GM18870 (cell line): ENCODE results near the gene MYH7.
"Not testable (repeated sequence)": the region's sequence is repeated elsewhere in the genome, so short reads cannot be mapped to it uniquely, and the experiment has no call there.

ENCODE experiments used
- ATAC-seq: cut with Tn5 transposase; IDR thresholded peaks from one replicate; pipeline ENCODE4 v1.9.1; 2021; ENCODE audit warnings: moderate library complexity; ENCODE audit not compliant: unreplicated experiment

Gene MYH7

DNA sequence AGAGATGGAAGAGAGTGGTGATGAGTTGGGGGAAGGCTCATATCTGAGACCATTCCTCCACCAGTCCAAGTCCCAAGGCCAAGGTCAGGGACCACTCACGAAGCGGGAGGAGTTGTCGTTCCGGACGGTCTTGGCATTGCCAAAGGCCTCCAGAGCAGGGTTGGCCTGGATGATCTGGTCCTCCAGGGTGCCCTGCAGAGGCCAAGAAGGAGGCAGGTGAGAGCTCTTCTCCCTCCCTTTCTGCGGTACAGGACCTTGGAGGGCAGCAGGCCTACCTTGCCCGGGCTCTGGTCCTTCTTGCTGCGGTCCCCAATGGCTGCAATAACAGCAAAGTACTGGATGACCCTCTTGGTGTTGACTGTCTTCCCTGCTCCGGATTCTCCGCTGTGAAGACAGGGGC, 4.0 kb downstream of the MYH7 start:
- no peak for ATAC-seq

DNA sequence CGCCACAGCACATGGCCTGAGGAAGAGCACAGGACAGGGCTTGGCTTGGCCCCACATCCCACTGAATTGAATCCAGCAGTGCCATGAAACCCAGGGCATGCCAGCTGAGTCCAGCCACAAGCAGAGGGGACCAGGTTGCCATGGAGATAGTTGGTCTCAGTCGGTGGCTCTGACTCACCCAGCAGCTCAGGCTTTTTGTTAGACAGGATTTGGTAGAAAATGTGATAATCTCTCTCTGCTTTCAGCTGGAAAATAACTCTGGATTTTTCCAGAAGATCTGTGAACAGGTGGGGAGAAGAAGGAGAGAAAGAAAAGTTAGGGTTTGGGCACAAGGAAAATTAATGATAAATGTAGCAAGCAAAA, 4.8 kb downstream of the MYH7 start:
- no peak for ATAC-seq

DNA sequence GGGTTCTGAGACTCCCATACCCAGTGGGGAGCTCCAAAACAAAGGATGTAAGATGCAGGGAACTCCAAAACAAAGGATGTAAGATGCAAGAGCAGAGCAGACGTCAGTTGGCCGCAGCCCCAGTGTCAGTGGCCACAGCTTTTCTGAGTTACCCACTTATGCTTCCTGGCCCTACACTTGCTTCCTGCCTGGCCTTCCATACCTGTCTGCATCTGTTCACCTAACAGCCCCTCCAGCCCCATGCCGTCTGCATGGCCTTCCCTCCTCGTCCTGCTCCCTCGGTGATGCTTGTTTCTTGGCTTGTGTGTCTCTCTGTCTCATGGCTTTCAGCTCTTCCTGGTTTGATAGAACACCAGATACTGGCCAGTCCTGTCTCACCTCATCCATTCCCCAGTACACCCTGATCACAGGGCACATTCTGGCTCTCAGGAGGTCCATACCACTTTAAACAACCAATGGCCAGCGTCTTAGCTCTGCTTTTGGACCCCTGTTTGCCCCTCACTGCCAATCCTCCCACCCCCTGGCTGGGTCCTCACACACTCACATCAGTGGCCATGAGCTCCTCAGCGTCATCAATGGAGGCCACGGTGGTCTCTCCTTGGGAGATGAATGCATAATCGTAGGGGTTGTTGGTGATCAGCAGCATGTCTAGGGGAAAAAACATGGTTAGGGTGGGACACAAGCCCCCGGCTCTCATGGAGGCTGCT, 5.3 kb downstream of the MYH7 start:
- no peak for ATAC-seq

DNA sequence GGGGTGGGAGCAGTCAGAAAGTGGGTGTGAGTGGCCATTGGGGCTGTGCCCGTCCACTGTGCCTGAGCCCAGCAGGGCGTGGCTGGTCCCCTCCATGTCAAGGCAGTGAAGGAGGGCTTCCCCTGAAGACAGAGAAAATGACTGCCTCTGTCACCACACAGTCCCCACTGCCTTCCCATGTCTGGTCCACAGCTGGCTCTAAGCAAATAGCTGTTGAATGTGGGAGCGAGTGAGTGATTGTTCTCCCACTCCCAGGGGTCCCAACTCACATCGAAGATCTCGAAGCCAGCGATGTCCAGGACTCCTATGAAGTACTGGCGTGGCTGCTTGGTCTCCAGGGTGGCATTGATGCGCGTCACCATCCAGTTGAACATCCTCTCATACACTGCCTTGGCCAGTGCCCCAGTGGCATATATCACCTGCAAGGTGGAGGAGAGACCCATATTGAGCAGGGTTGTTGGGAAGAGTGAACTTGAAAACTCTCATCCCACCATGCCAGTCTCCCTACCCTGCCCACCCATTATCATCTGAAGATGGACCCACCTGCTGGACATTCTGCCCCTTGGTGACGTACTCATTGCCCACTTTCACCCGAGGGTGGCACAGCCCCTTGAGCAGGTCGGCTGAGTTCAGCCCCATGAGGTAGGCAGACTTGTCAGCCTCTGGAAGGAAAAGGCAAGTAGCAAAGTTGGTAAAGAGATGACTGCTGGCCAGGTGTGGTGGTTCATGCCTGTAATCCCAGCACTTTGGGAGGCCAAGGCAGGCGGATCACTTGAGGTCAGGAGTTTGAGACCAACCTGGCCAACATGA, 6.6 kb downstream of the MYH7 start:
- no peak for ATAC-seq

DNA sequence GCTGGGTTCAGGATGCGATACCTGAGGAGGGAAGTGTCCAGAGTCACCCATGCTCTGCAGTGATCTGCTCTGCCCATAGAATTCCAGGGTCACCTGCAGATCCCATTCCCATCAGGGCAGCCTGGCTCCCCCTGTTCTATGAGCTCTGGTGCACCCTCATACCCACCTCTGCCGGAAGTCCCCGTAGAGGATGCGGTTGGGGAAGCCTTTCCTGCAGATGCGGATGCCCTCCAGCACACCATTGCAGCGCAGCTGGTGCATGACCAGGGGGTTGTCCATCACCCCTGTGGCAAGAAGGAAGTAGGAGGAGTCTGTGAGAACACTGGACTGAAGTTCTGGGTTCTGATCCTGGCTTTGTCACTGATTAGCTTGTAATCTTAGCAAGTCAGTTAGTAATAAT, 9.7 kb downstream of the MYH7 start:
- ATAC-seq = not testable (repeated sequence)

DNA sequence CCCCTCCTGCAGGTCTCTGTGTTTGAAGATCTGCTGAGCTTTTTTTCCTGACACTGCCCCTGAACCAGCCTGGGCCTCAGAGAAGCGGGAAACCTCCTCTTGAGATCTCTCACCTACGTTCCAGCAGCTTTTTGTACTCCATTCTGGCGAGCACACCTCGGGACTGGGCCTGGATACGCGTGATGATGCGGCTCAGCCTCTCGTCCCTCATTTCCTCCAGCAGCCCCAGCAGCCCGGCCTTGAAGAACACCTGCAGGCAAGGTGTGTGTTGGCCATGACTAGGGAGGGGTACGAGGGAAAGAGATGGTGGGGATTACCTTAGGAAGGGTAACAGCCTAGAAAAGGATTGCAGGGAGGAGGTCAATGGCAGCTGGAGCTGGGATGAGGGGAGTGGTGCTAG, 10.3 kb downstream of the MYH7 start:
- ATAC-seq = no peak

DNA sequence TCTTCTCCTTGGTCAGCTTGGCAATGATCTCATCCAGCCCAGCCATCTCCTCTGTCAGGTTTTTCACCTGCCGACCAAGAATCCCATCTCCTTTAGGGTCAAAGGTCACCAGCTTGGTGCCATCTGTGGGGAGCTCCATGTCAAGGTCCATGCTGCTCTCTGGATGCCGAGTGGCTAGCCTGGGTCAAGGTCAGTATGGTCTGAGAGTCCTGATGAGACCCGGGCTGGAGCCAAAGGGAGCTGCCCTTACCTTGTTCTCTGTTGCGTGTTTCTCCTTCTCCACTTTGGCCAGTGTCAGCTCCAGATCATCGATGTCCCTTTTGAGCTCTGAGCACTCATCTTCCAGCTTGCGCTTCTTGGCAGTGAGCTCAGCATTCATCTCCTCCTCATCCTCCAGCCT, 11.8 kb downstream of the MYH7 start:
- no peak for ATAC-seq

DNA sequence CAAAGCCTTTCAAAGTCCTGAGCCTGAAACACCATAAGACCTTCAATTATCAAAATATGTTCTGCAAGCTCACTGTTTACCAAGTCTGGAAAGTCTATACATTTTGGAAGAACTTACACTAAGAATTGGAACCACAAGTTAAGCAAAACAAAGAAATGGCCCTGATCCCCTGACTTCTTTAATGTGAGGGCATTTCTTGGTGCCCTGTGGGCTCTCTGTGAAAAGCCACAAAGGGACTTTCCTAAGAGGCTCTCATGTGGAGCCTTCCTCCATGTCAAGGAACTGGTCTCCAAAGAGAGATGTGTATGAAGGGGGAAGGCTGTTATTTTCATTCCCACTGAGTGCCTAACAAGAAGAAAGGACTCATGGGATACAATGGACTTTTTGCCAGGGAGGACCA, 13.9 kb downstream of the MYH7 start:
- no peak for ATAC-seq

DNA sequence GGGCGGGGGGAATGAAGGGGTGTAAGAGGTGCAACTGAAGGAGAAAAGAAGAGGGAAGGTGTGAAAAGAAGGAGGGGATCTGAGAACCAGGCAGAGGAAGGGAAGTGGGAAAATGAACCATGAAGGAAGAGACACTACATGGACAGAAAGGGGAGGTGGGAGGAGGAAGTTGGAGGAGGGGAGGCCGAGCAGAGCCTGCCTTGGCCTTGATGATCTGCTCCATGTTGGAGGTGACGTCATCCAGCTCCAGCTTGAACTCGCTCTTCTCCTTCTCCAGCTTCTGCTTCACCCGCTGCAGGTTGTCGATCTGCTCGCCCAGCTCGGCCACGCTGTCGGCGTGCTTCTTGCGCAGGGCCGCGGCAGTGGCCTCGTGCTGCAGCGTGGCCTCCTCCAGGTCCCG, 15.8 kb downstream of the MYH7 start:
- not testable (repeated sequence) for ATAC-seq

DNA sequence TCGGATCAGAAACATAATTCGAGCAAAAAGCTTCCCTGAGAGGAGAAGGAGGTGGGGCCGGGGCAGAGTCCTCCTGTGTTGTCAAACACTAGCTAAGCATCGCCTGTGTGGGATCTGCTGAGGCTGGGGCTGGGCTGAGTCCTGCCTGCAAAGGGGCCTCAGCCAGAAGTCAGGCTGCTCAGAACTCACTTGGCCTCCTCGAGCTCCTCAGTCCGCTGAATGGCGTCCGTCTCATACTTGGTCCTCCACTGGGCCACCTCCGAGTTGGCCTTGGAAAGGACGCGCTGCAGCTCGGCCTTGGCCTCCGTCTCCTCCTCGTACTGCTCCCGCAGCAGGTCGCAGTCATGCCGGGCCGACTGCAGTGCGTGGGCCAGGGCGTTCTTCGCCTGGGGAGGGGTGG, 17.4 kb downstream of the MYH7 start:
- no peak for ATAC-seq

DNA sequence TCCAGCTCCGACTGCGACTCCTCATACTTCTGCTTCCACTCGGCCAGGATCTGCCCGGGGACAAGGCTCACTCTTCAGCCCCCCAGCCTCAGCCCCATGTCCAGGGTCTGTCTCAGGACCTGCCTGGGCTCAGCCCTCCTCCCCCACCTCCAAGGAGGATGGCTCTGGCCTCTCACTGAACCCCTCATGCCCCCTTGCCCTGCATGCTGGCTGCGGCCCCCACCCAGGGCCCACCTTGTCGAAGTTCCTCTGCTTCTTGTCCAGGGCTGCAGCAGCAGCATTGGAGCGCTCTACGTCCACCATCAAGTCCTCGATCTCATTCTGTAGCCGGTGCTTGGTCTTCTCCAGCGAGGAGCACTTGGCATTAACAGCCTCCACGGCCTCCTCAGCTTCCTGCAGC, 18.2 kb downstream of the MYH7 start:
- ATAC-seq = not testable (repeated sequence)

DNA sequence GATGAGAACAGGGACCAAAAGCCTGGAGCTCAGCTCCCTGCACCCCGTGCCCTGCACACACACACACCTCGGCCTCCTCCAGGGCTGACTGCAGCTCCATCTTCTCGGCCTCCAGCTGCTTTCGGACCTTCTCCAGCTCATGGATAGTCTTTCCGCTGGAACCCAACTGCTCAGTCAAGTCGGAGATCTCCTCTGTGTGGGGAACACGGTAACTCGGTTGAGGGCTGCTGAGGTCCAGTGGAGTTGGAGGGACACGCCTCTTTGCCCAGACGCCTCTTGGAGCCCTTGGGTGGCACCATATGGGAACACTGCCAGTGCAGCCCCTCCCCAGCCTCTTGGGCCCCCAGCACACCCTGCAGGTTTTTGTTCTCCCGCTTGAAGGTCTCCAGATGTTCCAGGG, 18.7 kb downstream of the MYH7 start:
- no peak for ATAC-seq

DNA sequence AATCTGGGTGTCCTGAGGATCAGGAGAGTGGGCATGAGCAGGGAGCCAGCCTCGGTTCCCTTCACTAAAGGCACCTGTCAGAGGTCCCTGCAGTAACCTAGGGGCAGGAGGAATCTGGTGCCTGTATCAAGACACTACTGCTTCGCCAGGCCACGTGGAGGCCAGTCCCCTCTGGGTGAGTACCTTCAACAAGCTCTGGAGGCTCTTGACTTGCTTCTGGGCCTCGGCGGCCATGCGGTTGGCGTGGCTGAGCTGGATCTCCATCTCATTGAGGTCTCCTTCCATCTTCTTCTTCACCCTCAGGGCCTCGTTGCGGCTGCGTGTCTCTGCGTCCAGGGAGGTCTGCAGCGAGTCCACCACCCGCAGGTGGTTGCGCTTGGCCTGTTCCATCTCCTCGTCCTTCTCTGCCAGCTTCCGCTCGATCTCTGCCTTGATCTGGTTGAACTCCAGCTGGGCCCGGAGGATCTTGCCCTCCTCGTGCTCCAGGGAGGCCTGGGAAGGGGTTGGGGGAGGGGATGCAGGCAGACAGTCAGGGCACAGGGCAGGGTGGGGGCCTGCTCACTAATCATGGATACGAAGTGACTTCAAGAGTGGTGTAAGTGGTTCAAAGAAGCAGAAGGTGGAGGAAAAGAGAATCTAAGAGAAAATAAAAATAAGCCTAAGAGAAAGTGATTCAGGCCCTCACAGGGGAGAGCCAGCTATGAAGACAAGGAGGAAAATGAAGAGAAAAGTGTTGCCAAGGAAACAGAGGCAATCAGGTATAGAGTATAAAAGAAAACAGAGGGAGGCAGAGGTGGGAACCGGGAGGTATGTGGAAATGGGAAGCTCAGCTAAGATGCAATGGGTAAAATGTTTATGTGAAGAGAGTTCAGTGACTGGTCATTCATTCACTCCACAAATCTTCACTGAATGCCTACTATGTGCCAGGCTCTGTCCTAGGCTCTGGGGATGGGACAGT, 19.4 kb downstream of the MYH7 start:
- no peak for ATAC-seq

DNA sequence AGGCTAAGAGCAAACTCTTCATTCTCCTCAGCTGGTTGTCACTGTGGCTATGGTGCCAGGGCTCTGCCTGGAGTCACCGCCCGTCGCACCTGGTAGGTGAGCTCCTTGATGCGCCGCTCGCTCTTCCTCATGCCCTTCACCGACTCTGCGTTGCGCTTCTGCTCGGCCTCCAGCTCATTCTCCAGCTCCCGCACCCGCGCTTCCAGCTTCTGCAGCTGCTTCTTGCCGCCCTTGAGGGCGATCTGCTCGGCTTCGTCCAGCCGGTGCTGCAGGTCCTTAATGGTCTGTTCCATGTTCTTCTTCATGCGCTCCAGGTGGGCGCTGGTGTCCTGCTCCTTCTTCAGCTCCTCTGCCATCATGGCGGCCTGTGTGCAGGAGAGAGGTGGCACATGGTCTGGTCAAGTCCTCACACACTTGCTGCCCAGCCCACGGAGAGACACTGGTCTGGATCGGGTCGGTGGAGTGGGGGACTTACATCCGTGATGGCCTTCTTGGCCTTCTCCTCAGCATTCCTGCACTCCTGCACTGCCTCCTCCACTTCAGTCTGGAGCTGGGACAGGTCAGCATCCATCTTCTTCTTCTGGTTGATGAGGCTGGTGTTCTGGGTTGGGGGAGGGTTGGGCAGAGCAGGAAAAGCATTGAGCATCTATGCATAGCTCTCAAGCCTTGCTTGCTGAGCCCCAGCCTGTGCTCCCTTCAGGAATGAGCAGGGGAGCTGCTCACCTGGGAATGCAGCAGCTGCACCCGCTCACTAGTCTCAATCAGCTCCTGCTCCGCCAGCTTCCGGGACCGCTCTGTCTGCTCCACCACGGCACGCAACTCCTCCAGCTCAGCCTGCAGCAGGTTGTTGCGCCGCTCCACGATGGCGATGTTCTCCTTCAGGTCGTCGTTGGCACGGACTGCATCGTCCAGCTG, 20.3 kb downstream of the MYH7 start:
- no peak for ATAC-seq

DNA sequence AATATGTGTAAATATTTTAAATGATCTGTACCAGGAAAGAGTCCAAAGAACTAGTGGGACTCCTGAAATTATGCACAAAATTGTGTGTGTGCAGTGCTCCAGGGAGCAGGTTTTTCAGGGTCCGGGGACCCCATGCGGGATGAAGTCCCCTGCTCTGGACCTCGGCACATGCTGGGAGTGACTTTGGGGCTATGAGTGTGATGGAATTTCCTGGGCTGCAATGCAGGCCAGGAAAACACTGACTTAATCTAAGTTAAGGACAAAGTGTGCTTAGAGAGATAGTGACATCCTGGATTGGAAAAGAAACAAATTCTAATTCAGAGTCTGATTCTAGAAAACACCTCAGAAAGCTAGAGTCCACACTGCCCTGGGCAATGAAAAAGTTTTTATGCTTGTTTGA, 21.2 kb downstream of the MYH7 start:
- no peak for ATAC-seq

DNA sequence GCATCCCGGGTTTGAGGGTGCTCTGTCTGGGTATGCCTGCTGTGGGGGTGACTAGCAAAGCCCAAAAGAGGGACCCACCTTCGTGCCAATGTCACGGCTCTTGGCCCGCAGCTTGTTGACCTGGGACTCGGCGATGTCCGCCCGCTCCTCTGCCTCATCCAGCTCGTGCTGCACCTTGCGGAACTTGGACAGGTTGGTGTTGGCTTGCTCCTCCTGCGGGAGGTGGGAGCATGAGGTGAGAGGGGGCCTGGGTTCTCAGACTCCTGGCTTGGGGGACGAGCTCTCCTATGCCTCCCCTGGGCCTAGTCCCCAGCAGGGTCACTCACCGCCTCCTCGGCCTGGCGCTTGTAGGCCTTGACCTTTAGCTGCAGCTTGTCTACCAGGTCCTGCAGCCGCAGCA, 21.8 kb downstream of the MYH7 start:
- no peak for ATAC-seq

DNA sequence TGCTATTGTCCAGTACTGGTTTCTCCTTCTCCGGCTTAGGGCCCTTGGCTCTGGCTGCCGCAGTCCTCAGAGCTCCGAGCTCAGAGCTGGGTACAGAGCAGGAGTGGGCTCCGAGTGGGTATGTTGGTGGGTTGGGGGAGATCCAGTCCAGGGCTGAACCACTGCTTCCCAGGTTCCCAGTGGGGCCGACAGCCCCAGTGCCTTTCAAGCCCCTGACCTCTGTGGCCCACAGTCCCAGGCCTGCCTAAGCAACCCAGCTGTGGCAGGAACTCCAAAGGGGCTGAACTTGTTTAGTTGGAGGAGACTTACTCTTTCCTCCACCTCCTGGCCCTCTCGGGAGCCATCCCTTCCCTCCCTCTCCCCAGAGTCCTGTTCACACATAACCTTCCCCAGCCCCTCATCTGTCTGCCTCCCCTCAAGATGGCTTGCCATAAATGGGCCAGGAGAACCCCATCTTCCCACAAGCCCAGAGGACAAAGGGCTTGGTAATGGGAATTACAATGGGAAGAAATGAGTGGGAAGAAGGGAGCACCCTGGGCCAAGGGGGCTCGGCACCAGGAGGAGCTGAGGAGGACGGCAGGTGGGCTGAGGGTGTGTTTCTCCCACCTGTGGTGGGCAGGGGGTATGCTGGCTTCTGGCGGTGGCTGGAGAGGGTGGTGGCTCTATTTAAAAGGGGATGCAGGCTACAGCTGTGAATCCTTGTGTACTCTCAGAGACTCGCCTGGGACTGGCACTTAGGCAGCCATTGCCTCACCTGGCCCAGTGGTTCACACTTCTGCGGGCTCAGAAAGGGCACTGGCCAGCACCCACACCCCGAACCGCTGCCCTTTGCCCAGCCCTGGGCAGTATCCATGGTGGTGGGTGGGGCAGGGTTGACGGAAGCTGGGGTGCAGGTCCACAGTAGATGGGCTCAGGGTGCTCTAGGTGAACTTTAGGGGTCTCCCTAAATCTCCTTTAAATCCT, 23.6 kb downstream of the MYH7 start:
- no peak for ATAC-seq

DNA sequence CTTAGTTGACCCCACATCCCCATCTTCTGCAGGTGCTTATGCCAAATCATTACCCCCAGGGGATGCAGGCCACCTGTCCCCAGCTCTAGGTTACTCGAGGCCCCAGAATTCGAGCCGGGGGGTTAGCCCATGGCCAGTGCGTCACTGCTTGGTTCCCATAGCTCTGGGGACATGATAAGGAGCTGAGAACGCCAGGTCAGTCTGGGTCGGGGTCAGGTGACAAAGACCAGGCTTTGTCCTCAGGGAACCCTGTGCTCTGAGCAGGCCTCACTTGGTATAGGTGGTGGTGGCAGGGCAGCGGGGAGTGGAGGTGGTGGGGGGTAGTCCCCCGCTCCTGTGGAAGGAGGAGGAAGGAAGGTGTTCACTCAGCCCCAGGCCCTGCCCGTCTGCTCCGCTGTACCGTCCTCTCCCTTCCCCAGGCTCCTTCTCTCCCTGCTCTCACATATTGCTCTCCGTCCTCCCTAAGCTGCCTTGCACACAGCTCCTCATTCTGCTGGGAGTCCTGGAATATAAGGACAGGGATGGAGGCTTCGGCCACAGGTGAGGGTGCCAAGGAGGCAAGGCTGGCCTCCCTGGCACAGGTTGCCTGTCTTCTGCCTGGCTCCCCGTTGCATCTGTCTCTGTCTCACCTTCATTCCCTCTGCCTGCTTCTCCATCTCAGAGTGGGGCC, 25.4 kb downstream of the MYH7 start:
- ATAC-seq = no peak

DNA sequence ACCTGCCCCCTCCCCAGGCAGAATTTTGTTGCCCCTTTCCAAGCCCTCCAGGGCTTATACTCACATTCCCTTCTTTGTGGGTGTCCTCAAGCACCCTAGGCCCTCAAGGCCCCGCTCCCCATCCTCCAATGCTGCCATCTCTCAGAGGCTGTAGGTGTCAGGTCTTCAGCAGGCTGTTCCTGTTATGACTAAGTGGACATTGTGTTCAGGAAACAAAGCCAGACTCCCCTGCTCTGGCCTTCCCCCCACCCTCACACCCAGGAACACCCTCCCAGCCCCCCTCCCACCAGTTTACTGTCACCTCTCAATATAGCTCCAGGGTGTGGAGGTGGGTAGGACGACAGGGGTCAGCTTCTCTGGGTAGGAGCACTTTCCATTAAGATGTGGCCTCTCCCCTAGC, 26.0 kb downstream of the MYH7 start:
- no peak for ATAC-seq
